Stimulated activated CD8-positive, alpha-beta memory T cell treated with anti-CD3 and anti-CD28 coated beads, Interleukin-7, amount 100 ng/mL, for 48 hours (primary cell): ENCODE results near the gene CUL4B.
"Not testable (repeated sequence)": the region's sequence is repeated elsewhere in the genome, so short reads cannot be mapped to it uniquely, and the experiment has no call there.

Experiments
- DNase-seq, 2 donors: peaks; one replicate each; pipeline ENCODE4 v3.0.0-alpha.2; 2020; ENCODE audit warnings: low read depth in 1 of 2; ENCODE audit errors: extremely low read depth in 1 of 2

CUL4B gene

DNA sequence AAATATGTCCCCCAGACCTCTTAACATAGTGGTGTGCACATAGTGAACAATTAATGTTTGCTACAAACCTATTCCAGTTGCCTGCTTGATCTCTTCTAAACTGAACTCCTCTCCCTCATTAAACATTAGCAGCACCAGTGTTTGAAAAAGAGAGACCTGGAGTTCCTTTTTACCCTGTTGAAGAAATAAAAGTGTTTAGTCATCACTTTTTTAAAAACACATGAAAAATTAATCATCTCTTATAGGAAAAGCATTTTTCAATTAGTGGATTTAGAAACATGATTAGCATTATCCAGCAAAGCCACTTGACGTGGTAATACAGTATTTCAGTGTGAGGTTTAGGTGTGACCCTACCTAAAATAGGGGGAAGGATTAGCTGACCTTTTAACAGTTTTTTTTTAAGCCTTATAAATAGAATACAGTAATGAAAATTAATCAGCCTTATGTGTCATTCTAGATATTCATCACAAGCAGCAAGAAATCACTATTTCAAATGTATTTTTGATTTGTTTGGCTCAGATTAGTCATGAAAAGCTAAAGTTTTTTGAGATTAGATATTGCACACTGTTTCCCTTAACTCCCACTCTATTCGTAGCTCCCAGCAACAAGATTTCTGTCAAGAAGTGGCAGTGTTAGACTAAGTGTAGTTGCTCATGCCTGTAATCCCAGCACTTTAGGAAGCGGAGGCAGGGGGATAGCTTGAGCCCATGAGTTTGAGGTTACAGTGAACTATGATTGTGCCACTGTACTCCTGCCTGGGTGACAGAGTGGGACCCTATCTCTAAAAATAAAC, 26.2 kb downstream of the CUL4B start:
- DNase-seq: no peak

- no peak for DNase-seq
These were observed 37.9 kb downstream of the CUL4B start for GRCh38 chrX:120522820-120523219.

- no peak for DNase-seq
These were observed 42.8 kb downstream of the CUL4B start for GRCh38 chrX:120517936-120518335.

DNA sequence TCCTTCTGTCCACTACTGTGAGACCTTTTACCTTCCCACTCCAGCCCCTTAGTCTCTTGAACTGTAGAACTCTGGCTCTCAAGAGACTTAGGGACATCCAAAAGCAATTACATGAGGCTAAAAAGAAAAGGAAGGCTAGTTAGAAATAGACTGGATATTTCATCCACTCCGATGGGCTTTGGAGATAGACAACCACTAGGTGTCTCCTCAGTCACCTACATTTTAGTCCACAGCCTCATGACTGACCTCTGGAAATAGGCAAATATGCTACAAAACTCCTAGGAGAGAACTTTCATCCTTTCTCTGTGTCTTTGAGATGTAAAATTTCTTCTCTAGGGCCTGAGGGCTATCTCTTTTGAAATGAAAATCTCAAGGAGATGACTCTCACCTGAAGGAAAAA, 46.5 kb downstream of the CUL4B start:
- DNase-seq: no peak

DNA sequence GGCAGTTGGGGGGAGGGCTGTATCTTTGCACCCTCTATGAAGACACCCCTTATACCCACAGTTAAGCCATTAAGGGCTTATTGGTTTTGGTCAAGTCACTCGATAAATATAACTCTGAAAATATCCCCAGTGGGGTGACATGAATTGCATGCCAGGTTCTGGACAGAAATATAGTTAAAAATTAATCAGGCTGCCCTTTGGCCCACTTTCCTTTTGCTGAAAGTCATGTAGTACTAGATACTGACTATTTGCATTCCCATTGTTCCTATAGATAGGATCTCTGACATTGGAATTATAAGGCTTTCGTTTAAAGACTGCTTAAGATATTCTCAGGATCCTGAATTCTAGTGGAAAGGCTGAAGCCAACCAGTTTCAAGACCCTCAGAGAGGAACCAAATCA, 48.1 kb downstream of the CUL4B start:
- DNase-seq: no peak

GRCh38 chrX:120512222-120512621, 48.5 kb downstream of the CUL4B start:
- DNase-seq: no peak

DNA sequence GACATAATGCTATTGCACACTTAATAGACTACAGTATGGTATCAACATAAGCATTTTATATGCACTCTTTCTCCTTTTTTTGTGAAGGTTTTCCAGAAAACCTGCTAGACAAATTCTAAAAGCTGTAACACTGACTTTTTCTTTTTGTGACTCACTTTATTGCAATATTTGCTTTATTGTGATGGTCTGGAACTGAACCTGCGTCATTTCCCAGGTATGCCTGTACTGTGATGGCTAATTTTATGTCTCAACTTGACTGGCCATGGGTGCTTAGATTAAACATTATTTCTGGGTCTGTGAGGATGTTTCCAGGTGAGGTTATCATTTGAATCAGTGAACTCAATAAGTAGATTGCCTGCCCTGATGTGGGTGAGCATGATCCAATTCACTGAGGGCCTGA, 56.2 kb downstream of the CUL4B start:
- no peak for DNase-seq

DNA sequence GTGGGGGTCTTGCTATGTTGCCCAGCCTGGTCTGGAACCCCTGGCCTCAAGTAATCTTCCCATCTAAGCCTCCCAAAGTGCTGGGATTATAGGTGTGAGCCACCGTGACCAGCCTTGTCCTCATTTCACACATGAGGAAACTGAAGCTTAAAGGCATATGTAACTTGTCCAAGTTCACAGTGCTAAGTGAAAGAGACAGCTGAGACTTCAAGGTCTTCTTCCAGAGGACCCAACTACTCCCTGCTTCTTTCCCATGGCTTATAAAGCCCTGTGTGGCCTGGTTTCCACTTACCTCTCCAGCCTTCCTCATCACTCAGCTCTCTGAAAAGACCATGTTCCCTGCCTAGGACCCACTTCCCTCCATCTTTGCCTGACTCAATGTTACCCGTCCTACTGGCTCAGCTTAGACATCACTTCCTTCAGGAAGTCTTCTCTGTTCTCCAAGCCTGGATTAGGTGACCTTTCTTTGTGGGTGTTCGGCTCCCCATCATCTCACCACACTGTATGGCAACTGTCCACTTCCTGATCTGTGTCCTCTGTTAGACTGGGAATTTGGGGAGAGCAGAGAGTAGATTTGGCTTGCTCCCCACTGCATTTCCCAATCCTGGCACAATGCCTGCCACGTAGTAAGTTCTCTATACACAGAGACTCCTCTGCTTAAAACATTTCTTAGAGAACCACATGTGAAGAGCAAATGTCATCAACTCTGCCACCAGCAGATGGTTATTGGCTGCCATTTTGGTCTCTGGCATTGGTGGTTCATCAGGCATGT, 61.3 kb downstream of the CUL4B start:
- no peak for DNase-seq

DNA sequence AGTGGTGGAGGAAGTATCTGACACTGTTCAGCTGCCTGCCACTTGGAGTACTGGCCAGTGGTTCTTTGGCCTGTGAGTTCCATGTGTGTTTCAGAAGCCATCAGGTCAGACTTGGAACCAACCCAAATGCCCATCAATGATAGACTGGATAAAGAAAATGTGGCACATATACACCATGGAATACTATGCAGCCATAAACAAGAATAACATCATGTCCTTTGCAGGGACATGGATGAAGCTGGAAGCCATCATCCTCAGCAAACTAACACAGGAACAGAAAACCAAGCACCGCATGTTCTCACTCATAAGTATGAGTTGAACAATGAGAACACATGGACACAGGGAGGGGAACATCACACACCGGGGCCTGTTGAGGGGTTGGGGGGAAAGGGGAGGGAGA, 70.6 kb downstream of the CUL4B start:
- not testable (repeated sequence) for DNase-seq

DNA sequence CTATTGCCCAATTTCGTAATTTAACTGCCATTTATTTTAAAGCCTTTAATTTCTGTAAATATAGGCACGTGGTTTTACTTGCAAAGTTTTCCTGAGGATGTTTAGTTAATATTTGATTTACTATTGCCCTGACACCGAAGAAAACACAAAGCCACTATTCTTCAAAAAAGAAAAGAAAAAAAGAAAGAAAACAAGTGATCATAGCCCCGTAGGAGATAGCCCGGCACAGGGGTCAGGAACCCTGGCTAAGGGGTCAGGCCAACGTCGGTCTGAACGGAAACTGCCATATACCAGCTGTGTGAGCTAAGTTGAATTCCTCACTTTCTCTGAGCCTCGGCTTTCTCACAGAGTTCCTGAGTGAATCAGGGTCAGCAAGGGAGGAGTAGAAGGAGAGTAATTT, 74.0 kb downstream of the CUL4B start:
- DNase-seq: no peak

DNA sequence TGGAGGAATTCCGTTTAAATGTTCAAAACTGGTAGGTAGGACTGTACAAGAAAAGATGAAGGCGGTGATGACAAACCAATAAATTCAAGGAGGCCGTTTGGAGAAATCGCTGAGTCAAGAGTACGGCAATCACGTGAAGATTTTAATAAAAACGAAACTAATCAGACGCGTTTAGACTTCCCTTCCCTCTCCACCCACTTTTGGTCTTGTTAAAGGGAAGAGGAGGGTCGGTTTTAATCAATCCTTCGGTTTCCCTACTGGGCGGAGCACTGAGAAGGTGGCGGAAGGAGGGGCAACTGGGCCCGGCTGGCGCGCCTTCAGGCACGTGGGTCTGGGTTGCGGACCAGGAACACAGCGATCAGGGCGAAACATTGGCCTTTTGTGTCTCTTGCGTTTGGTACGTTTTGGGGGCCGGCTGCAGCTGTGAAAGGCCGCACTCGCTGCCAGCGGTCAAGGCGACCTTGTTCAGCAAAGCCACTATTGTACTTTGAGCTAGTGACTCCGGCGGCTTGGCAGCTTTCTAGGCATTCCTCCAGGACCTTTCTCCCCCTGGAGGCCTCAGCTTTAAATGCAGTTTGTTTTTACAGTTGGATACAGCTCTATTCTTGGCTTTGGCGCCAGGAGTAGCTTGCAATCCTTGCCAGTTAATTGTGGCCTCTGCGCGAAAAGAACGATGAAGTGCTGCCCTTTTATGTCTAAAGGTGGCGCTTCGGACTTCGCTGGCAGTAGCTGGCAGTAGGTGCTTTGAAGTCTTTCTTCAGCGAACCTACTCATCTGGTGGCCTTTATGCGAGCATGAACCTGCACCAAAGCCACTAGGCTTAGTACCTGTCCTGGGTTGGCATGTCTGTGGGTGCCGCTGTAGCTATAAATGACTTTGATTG, 74.9 kb downstream of the CUL4B start:
- DNase-seq: peak; percentile 22 to 25

DNA sequence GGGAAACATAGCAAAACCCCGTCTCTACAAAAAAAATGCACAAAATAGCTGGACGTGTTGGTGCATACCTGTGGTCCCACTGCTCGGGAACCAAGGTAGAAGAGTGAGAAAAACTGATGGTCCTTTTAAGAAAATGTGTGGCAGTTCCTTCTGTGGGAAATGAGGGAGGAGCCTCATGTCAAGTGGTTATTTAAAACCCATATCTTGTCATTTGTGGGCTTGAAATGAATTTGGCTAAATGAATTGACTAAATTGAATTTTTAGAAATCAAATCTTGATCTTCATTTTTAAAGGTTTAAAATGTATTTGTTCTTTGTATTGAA, 75.5 kb downstream of the CUL4B start:
- no peak for DNase-seq

- DNase-seq: no peak
These were observed 83.3 kb downstream of the CUL4B start for GRCh38 chrX:120477453-120477852.

DNA sequence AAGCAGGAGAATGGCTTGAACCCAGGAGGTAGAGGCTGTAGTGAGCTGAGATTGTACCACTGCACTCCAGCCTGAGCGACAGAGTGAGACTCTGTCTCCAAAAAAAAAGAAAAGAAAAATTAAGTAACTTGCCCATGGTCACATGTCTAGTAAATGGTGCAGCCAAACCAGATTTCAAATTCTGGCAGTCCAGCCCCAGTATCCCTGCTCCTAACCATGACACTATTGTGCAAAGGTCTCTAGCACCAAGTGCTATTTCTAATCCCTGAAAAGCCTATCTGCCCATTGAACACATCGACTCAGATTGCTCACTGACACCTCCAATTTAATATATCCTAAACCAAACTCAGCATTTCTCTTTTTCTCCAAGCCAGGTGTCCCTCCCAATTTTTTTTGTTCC, 84.0 kb downstream of the CUL4B start:
- DNase-seq: no peak

GRCh38 chrX:120475447-120475846, 85.3 kb downstream of the CUL4B start:
- DNase-seq: not testable (repeated sequence)
